Ramos (cell line): Measurements from ENCODE around the gene HCFC1R1.
"Not testable (repeated sequence)": the region's sequence is repeated elsewhere in the genome, so short reads cannot be mapped to it uniquely, and the experiment has no call there.

ENCODE experiments used
- in situ Hi-C: fragments of 300-500 bp; cut with MboI; formaldehyde crosslinking; loops from one replicate; pipeline ENCODE4 v1.14.3; 2022; ENCODE audit warnings: low sequenced_read_pairs; ENCODE audit not compliant: unreplicated experiment

HCFC1R1 gene, protein sequence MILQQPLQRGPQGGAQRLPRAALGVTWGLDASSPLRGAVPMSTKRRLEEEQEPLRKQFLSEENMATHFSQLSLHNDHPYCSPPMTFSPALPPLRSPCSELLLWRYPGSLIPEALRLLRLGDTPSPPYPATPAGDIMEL

DNA sequence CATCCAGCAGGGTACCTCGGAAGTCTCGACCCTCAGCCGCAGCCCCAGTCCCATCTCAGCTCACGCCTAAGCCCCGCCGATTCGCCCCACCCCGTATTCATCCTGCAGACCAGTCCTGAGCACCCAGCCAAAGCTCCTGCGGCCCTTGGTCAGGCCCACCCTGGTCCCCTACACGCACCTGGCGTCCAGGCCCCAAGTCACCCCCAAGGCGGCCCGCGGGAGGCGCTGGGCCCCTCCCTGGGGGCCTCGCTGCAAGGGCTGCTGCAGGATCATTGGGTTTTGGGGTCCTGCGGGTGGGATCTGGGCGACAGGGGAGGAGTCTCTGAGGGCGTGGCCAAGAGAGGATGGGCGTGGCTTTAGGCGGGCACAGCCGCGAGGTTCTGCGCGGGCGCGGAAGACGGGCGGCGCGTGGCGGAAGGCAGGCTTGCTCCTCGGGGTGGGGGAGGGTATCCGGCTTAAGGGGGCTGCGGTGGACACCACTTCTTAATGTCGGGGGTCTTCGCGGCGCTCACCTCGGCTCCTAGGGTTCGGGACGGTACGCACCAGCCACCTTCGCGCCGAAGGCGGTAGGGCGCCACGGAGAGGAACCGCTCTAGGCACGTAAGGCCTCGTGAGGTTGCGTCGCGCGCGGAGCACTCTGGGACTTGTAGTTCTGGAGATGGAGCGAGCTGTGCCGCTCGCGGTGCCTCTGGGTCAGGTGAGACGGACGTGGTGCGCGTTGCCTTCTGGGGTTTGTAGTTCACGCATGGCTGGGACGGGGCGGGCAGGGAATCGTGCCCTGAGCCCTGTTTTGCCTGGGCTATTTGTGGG lies at the start of gene HCFC1R1, which contains the start of gene THOC6:
TSS of gene HCFC1R1 (minus strand) at position 274 of the 810 bp plus-strand sequence. CDS start at position 273, 1 bp downstream.
TSS of gene THOC6 (plus strand) at position 367 of the 810 bp plus-strand sequence. CDS start at position 659, 292 bp downstream.
- in situ Hi-C loops, result no loop called here

DNA sequence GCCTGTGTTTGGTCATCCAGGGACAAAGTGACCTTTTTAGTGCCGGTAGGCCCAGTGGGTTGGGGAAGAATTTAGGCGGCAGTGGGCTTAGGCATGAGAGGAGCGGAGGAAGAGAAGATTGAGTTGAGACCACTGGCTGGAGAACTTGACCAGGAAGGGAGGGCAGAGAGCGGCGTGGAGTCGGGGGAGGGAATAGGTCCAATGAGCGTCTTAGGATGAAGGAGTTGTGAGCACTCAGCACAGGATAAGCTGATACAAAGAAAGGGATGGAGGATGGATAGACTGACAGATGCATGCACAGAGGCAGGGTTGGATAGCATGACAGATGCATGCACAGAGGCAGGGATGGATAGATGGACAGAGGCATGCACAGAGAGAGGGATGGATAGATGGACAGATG lies 49.7 kb upstream of the HCFC1R1 start:
- in situ Hi-C loops, result no loop called here

DNA sequence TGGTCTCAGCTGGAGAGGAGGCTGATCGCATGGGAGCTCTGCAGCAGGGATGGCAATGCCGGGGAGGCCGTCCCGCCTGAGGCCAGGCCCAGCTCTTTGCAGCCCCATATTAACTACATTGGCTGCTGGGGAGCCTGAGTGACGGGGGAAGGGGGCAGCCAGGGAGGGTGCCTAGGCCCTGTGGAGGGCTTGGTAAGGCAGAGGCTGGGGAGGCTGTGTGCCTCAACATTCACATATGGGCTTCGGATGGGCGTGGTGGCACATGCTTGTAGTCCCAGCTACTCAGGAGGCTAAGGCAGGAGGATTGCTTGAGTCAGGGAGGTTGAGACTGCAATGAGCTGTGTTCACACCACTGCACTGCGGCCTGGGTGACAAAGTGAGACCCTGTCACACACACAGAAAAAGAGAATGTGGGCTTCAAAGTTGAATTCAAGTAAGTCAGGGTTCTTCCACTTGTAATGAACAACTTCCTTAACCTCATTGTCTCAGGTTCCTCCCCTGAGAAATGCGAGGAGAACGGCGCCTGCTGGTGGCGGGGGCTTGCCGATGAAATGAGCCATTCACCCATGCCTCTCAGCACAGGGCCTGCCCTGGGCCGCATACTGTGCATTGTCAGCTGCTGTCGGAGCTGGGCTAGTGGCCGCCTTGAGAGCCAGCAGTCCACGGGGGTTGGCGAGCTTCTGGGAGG lies 49.0 kb upstream of the HCFC1R1 start:
- in situ Hi-C loops, result not testable (repeated sequence)

DNA sequence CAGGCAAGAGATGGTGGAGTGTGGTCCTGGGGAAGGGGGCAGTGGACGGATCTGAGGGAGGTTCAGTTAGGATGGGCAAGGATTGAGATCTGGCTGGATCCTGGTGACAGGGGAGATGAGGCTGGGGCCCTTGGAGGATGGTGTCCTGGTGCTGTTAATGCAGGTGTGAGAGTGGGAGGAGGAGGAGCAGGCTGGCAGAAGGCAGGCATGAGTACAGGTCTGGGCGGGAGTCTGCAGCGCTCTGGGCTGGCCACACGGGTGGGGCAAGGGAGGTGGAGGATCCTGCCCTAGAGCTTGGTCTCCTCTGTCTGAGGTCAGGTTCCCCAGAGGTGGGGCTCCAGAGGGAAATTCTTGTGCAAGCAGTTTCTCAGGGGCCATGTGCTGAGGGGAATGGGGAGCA lies 48.4 kb upstream of the HCFC1R1 start:
- in situ Hi-C loops, result not testable (repeated sequence)

DNA sequence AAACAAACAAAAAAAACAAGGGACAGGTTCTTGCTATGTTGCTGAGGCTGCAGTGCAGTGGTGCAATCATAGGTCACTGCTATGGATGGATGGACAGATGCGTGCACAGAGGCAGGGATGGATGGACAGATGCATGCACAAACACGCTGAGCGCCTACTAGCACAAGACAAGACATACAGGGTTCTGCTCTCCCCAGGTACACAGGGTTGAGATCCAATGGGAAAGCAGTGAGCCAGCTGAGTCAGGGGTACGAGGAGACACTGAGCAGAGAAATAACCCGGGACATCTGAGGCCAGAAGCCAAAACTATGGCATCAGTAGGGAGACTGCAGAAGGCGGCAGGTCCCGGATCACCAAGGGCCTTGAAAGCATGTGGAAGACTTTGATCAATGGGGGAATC lies 47.9 kb upstream of the HCFC1R1 start:
- in situ Hi-C loops, result no loop called here

DNA sequence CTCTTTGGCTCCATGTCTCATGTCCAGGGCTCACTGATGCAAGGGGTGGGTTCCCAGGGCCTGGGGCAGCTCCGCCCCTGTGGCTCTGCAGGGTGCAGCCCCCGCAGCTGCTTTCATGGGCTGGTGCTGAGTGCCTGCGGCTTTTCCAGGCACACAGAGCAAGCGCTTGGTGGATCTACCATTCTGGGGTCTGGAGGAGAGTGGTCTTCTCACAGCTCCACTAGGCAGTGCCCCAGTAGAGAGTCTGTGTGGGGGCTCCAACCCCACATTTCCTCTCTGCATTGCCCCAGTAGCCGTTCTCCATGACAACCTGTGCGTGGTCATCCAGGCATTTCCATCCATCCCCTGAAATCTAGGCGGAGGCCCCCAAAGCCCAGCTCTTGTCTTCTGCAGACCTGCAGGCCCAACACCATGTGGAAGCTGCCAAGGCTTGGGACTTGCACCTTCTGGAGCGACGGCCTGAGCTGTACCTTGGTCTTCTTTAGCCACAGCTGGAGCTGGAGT lies 46.9 kb upstream of the HCFC1R1 start:
- in situ Hi-C loops, result no loop called here

DNA sequence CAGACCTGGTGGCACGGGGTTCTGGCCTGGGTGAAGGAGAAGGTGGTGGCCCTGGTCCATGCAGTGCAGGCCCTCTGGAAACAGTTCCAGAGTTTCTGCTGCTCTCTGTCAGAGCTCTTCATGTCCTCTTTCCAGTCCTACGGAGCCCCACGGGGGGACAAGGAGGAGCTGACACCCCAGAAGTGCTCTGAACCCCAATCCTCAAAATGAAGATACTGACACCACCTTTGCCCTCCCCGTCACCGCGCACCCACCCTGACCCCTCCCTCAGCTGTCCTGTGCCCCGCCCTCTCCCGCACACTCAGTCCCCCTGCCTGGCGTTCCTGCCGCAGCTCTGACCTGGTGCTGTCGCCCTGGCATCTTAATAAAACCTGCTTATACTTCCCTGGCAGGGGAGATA lies 45.4 kb upstream of the HCFC1R1 start:
- in situ Hi-C loops, result not testable (repeated sequence)

DNA sequence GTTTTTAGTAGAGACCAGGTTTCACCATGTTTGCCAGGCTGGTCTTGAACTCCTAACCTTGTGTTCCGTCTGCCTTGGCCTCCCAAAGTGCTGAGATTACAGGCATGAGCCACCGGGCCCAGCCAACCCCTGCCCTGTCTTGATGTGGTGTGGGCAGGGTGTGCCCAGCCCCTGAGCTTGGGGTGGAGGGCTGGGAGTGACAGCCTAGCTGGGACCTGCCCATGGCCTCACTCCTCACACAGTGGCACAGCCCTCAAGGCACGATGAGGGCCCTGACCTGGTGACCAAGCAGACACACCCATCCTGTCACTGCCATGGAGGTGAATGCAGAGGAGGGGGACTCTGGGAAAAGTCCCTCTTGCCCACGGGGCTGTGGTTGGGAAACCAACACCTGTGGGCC lies 44.7 kb upstream of the HCFC1R1 start:
- in situ Hi-C loops, result no loop called here

DNA sequence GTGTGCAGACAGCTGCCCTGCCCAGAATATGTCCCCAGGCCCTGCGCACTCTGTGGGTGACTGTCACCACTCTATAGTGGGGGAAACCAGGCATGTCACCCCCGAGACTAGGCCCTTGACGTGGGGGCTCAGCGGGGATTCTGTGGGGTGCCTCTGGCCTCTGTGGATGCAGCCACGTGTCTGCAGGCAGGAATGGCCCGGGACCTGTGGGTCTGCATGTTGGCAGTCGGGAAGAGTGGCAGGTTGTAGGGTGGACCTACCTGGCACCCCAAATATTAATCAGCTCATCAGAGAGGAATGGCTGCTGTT lies 42.7 kb upstream of the HCFC1R1 start:
- in situ Hi-C loops, result no loop called here

DNA sequence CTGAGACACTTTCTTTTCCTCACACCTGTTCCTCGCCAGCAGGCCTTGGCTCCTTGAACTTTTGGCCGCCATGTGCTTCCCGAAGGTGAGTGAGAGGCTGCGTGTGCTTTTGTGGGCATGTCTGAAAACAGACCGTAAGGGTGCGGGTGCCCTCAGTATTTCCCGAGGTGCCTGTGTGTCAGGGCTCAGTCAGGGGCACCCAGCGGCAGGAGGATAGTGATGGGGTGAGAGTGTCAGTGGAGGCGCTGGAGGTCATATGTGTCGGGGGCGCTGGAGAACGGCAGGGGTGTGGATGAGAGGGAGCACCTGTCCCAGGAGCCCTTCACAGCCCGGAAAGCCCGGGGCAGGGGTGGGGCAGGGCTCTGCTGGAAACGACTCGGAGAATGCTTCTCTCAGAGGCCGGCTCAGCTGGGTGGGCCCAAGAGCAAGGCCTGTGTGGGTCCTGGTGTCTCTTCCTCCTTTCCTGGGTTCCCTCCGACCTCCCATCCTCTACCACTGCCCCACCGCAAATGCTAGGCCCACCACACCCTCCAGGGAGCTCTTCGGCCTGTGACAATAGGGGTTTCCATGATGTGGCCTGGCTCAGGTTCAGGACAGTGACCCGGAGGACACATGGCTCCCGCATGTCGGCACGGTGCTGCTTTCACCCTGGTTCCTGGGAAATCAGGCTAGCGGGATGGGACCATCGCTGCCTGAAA lies 42.1 kb upstream of the HCFC1R1 start:
- in situ Hi-C loops, result no loop called here

DNA sequence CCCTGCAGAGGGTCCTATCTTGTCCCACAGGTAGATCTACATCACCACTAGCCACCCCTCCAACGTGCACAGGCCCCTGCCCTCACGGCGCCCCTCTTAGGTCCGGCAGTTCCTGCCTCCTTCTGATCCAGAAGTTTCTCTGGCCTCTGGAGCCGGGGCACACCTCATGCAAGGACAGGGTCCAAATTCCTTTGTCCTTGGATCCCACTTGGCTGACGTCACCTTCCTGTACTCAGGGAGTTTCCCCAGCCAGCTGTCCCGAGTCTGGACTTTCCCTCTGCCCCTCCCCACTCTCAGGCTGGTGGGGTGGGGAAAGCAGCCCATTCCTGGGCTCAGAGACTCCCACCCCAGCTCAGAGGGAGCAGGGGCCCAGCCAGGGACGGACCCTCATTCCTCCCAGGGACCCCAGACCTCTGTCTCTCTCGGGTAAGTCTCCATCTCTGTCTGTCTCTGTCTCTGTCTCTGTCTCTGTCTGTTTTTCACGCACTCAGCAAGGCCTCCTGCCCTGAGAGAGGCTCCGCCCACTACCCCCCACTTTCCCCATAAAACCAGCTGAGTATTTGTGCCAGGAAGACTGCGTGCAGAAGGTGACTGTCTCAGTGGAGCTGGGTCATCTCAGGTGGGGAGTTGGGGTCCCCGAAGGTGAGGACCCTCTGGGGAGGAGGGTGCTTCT lies 41.5 kb upstream of the HCFC1R1 start, which contains the start of gene IL32:
TSS of gene IL32 (plus strand) at position 572 of the 673 bp plus-strand sequence. CDS start 172 bp downstream, outside the sequence.
- in situ Hi-C loops, result no loop called here

DNA sequence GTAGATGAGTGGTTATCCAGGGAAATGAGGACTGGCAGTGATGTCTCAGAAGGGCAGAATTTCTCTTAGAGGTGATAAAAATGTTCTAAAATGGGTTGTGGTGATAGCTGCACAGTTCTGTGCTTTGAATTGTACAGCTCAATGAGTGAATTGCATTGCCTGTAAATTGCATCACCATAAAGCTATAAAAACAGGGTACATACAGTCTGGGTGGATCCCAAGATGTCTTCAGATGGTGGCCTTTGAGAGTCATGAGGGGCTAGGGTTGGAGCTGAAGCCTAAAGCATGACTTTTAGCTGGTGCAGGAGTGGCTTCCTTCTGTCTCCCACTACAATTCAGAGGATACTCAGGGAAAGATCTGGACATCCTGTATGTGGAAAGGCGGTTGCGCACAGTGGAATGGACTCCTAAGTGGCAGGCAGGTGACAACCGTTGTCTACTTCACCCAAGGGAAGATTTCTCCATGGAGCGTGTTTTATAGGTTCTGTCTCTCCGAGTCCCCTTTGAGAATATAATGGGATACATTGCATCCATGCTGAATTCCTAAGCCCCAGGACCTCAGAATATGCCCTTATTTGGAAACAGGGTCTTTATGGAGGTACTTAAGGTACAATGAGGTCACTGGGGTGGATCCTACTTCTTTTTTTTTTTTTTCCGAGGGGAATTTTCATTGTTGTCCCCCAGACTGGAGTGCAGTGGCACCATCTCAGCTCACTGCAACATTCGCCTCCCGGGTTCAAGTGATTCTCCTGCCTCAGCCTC lies 40.1 kb upstream of the HCFC1R1 start:
- in situ Hi-C loops, result no loop called here

DNA sequence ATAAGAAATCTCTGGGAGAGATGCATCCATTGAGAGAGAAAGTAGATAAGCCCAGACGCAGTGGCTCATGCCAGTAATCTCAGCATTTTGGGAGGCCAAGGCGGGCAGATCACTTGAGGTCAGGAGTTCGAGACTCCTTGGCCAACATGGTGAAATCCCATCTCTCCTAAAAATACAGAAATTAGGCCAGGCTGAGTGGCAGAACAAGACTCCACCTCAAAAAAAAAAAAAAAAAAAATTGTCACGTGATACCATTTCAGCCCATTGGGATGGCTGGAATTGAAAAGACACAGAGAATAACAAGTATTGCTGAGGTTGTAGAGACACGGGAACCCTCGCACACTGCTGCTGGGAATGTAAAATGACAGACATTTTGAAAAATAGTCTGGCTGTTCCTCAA lies 38.8 kb upstream of the HCFC1R1 start:
- in situ Hi-C loops, result no loop called here

DNA sequence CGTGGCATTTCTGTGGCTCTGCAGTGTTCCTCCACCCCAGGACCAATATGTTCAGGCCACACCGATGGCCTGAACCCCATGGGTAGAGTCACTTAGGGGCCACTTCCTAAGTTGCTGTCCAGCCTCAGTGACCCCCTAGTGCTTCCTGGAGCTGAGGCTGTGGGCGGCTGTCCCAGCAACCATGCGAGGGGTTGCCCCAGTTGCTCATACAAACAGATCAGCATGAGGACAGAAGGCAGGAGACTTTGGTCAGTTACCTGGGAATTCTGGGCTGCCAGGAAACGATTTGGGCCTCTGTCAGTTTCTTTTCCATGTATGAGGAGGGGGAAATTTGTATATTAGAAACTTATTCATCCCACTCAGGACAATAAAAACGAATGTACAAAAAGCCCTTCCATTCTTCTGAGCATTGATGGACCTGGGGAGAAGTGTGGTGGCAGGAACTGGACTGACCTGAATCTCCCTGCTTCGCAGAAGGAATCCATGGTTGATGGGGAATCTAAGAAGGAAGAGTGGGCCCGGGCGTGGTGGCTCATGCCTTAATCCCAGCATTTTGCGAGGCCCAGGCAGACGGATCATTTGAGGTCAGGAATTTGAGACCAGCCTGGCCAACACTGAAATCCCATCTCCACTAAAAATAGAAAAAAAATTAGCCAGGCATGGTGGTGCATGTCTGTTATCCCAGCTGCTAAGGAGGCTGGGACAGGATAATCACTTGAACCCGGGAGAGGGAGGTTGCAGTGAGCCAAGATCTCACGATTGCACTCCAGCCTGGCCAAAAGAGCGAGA lies 36.8 kb upstream of the HCFC1R1 start:
- in situ Hi-C loops, result no loop called here

DNA sequence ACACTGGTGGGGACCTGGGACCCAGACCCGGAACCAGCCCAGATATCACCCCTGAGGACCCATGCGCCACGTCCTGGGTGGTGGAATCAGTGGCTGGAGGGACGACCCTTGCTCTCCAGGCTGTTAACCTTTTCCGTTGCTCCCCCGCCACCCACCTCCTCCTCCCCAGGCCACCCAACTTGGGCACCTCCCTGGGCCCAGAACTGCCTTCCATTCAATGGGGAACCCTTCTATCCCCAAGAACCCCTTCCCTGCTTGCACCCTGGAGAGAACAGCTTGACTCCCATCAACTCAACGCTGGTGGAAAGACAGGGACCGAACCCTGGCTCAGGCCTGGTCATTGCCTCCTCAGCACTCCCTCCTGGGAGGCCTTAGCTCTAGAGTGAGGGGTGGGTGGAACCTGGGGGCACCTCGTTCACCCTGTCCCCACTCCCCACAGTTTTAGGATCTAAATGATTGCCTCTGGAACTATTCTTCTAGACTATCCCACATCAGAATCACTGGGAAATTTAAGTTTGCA lies 36.0 kb upstream of the HCFC1R1 start:
- in situ Hi-C loops, result no loop called here

DNA sequence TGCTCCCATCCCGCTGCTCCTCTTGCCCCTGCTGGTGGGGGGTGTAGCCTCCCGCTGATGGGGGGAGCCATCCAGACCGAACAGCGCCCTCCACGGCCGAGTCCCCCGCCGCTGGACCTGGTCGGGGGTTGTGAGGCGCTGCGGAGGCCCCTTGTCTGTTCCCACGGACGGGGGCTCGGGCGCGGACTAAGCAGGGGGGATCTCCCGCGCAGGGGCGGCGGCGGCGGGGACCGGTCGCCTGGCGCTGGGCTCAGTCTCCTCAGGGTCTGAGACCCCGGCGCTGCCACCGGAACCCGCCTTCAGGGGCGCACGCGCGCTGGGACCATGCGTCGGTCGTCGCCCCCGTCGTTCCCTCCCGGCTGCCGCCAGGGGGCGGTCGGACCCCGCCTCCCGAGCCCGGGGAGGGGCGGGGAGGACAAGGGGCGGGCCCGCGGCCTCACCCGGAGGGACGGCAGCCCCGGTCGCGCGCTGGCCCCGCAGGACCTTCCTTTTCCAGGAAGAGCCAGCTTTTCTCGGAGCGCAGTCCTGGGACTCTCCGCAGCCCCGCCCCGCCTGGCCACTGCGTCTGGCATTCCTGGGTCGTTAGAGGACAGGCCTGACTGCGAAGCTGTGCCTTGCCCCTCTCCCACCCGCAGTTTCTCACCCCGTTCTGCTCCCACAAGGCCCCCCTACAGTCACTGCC lies 35.4 kb upstream of the HCFC1R1 start:
- in situ Hi-C loops, result no loop called here

DNA sequence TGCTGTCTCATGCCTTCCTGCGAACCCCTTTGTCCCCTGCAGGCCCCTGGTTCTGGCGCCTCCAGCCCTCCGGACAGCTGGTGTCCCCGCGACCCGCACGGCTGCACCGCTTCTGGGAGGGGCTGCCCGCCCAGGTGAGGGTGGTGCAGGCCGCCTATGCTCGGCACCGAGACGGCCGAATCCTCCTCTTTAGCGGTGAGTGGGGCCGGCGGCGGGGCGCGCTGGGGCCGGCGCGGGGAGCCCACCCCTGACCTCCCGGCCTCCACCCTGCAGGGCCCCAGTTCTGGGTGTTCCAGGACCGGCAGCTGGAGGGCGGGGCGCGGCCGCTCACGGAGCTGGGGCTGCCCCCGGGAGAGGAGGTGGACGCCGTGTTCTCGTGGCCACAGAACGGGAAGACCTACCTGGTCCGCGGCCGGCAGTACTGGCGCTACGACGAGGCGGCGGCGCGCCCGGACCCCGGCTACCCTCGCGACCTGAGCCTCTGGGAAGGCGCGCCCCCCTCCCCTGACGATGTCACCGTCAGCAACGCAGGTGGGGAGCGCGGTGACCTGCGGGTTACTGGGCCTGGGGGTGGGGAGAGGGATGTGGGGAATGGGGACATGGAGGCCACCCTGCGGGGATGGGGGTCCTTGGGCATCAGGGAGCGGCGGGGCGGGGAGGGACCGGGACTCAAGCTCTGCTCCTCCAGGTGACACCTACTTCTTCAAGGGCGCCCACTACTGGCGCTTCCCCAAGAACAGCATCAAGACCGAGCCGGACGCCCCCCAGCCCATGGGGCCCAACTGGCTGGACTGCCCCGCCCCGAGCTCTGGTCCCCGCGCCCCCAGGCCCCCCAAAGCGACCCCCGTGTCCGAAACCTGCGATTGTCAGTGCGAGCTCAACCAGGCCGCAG lies 34.6 kb upstream of the HCFC1R1 start:
- in situ Hi-C loops, result no loop called here
